Mesangial cell (primary cell): ENCODE measurements around the gene MEI1. TPM values are rescaled to one million over a fixed set of nuclear protein-coding genes. Genes with fewer than 3 reads are reported as not detected.

Experiments used
- total RNA-seq: library from RNA; depleted of rRNA; stranded (reverse); fragments of >200 nt; gene quantifications from 2 replicates; pipeline ENCODE4 v1.2.3, GENCODE V29; 2015

The MEI1 gene, protein sequence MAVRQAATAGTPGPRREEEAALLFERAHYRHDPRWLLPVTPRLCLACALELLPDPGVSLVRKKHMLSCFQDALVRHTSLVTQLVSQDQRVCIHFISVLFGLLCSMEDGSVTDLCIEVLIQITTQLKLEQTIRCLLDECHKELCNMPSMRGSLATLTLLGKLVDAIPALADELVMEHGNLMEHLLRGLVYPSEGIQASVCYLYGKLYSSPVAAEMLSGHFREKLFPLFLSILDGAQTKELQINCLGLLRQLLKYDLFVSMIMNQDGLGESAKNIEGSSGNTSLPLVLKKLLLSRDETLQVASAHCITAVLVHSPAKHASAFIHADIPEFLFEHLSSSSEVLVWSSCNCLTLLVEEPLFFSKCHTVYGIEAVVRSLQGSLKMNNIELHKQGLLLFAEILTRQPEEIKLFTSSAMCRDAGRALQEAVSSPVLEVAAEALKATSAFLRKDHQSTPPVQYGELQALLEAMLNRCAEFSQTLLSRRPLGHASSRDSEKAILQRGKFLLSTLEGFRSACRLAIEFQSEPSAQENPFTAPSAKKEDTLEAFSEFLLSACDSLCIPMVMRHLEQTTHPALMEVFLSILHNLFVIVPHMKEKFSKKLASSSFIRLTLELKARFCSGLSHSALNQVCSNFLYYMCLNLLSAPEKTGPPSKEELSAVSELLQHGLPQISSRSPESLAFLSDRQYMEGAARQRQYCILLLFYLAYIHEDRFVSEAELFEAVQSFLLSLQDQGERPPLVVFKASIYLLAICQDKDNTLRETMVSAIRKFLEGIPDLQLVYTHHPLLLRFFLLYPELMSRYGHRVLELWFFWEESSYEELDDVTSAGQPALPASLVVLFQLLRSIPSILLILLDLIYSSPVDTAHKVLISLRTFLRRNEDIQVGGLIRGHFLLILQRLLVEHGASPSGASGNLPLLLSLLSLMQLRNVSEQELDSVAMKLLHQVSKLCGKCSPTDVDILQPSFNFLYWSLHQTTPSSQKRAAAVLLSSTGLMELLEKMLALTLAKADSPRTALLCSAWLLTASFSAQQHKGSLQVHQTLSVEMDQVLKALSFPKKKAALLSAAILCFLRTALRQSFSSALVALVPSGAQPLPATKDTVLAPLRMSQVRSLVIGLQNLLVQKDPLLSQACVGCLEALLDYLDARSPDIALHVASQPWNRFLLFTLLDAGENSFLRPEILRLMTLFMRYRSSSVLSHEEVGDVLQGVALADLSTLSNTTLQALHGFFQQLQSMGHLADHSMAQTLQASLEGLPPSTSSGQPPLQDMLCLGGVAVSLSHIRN
- 0.13 and 1.1 TPM in 2 replicates for total RNA-seq

DNA sequence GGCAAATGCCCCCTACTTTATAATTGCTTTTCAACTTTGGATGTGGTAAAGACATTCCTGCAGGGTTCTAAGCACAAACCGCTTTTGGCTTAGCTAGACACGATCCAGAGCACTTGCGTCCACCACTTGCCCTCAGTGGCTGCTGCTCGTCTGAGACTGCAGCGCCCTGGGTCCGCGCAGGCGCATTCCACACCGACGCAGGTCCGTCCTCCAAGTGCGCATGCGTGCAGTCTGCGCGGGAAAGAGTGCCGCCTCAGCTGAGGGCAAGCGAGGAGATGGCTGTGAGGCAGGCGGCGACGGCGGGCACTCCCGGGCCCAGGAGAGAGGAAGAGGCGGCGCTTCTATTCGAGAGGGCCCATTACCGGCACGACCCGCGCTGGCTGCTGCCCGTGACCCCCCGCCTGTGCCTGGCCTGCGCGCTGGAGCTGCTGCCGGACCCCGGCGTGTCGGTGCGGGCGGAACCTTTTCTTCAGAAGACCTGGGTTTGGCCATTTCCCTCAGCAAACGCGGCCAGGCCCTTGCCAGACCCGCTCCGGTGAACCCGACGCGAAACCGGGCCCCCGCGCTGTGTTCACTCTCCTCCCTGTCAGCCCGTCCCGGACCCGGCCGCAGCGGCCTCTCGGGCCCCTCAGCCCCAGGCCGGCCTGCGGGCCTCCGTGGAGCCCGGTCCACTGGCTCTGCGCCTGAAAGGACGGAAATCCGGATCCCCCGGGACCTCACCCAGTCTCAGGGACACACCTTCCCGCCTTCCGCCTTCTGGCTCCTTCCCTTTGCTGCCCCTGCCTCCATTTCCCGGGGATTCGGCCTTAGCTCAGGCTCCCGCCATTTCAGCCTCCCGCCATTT, at the start of gene MEI1:
MEI1 (plus strand) TSS at position 240 of the 844 bp plus-strand sequence; CDS start at position 276, 36 bp downstream.

GRCh38 chr22:41688365-41689211, 10.7 kb upstream of the MEI1 start, which contains the start of gene SNU13:
Gene SNU13 (minus strand): TSS chr22:41688867. CDS start chr22:41688796, 71 bp downstream.

DNA sequence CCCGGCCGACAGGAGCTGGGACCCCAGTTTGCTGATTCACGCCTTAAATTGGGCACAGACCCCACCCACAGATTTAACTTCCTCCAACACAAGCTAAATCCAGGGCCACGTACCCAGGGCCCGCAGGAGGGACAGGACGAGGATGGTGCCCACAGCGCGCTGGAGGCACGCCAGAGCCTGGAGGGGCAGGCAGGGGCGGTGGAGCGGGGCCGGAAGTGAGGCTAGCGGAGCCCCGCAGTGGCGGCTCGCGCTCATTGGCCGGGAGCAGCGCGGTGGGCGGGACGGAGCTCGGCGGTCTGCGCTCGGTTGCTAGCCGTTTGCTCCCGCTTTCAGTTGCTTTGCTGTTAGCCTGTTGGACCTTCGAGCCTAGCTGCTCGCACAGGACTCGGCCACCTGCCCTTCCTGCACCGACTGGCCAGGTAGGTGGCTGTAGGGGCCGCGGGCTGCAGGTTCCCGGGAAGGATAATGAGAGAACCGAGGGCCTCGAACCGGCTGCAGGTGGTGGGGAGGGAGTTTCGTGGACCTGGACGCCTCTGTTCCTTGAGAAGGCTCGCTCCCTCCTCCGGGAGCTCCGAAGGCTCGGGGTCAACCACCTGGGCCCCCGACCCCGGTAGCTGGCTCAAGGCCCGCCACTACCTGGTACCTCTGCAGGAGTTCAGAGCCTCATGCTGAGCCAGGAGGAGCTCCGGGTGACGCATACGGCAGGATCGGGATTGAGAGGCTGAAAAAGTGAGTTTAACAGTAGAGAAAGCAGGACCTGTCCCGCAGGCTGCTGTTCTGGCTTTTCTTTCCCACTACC, 101.2 kb downstream of the MEI1 start, which contains the start of gene CCDC134:
CCDC134 (plus strand) TSS at position 332 of the 799 bp plus-strand sequence. CDS start 8,212 bp downstream, outside the sequence.

DNA sequence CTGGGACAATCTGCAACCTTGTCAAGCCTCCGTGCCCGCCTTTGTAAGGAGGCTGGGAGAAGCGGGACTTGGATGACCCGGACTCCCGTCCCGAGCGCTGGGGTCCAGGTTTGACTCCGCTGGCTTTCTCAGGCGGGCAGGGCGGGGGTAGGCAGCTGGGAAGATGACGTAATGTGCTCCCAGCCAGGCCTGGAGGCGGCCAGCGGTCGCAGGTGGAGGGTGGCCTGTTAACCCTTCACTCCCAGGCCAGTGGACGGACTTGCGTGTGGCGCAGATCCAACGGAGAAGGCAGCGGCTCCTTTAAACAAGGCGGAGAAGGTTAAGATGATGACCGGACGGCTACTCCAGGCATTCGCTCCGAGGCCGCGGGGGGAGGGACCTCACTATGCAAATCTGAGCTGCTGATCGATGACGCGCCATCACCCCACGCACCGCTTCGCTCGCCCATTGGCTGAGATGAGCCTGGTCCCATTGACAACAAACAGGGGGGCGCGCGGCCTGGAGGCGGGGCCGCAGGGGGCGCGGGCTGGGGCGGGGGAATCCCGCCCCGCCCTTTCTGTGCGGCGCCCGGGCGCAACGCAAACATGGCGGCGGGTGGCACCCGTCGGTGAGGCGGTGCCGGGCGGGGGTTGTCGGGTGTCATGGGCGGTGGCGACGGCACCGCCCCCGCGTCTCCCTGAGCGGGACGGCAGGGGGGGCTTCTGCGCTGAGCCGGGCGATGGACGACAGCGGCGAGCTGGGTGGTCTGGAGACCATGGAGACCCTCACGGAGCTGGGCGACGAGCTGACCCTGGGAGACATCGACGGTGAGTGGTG, 133.5 kb downstream of the MEI1 start, which contains the start of gene SREBF2:
SREBF2 (plus strand) TSS at position 553 of the 816 bp plus-strand sequence; CDS start at position 719, 166 bp downstream.

Other genes with a start within 250 kb of the MEI1 start
- 34.0 and 53.1 TPM in 2 replicates for gene PHF5A, start 230.8 kb upstream of the MEI1 start, total RNA-seq
- gene ACO2, start 230.4 kb upstream of the MEI1 start, total RNA-seq = 83.4 and 107 TPM in 2 replicates
- 11.8 and 18.1 TPM in 2 replicates for gene POLR3H, start 155.0 kb upstream of the MEI1 start, total RNA-seq
- gene CSDC2, start 138.5 kb upstream of the MEI1 start, total RNA-seq = 6.7 and 59.6 TPM in 2 replicates
- 42.5 and 50.5 TPM in 2 replicates for gene PMM1, start 109.7 kb upstream of the MEI1 start, total RNA-seq
- gene DESI1, start 78.5 kb upstream of the MEI1 start, total RNA-seq = 30.7 and 46.4 TPM in 2 replicates
- 166 and 331 TPM in 2 replicates for gene XRCC6, start 78.2 kb upstream of the MEI1 start, total RNA-seq
- 149 and 168 TPM in 2 replicates for gene SNU13, start 10.6 kb upstream of the MEI1 start, total RNA-seq
- 7.0 and 15.3 TPM in 2 replicates for gene CCDC134, start 101.2 kb downstream of the MEI1 start, total RNA-seq
- gene SREBF2, start 133.6 kb downstream of the MEI1 start, total RNA-seq = 86.9 and 138 TPM in 2 replicates
- gene SHISA8, start 215.6 kb downstream of the MEI1 start, total RNA-seq = not detected in 2 replicates
- 0.16 and 0.25 TPM in 2 replicates for gene TNFRSF13C, start 227.3 kb downstream of the MEI1 start, total RNA-seq
- 7.1 and 76.3 TPM in 2 replicates for gene CENPM, start 247.6 kb downstream of the MEI1 start, total RNA-seq